Erythroblast (primary cell): ENCODE measurements around the gene EDNRB.

Experiments used
- GATA1 ChIP-seq: IDR thresholded peaks from 2 replicates; pipeline ENCODE4 v1.6.1; 2011; ENCODE audit warnings: low read depth, mild to moderate bottlenecking, control low read depth, low read length, moderate library complexity
- POLR2A ChIP-seq: IDR thresholded peaks from 2 replicates; pipeline ENCODE4 v1.6.1; 2011; ENCODE audit warnings: mild to moderate bottlenecking, low read length

- TF ChIP-seq POLR2A, result no peak
- no peak for TF ChIP-seq GATA1
These were observed 33.6 kb upstream of the EDNRB start for GRCh38 chr13:77952276-77952675.
